IMR-90 (cell line): ENCODE data around the gene MOCS2. TPM values are rescaled to one million over a fixed set of nuclear protein-coding genes. Genes with fewer than 3 reads are reported as not detected.

Experiments
- ATAC-seq: fragments of 200-7000 bp; cut with Tn5 transposase; 2 replicates; pipeline ENCODE4 v1.9.1; 2020; ENCODE audit warnings: low read depth, mild to moderate bottlenecking, moderate library complexity
- BruUV-seq: library from RNA; stranded (reverse); fragments of 400-500 nt; replicated peaks from 2 replicates; lab custom pipeline; 2021; lab: Mats Ljungman, UMichigan
- CTCF ChIA-PET: fragments of 300-600 bp; formaldehyde crosslinking; extraction: SDS; loops from one replicate; lab custom pipeline; 2021; ENCODE audit warnings: antibody characterized with exemption; lab: Yijun Ruan, JAX
- POLR2A ChIA-PET: fragments of 300-600 bp; sonication (Branson Sonifier 250); formaldehyde crosslinking; loops from one replicate; lab custom pipeline; 2022; ENCODE audit warnings: antibody characterized with exemption; ENCODE audit not compliant: unreplicated experiment; lab: Charles Lee
- DNase-seq: peaks from one replicate; pipeline ENCODE4 v3.0.0; 2013
- H2AFZ ChIP-seq: replicated peaks from 2 replicates; pipeline ENCODE3; 2013; ENCODE audit warnings: low read length, mild to moderate bottlenecking; ENCODE audit not compliant: poor library complexity
- H2AK5ac ChIP-seq: 2 replicates; pipeline ENCODE4 v1.6.1; 2013; ENCODE audit warnings: low read depth, low read length, inconsistent platforms
- H2AK9ac ChIP-seq: replicated peaks from 2 replicates; pipeline ENCODE3; 2013; ENCODE audit warnings: mild to moderate bottlenecking, low read depth, low read length, moderate library complexity; ENCODE audit not compliant: poor library complexity
- H2BK120ac ChIP-seq: 2 replicates; pipeline ENCODE4 v1.6.1; 2013; ENCODE audit warnings: low read depth, low read length, inconsistent platforms
- H2BK15ac ChIP-seq: 3 replicates; pipeline ENCODE4 v1.6.1; 2013; ENCODE audit warnings: low read depth, low read length, inconsistent platforms
- H2BK20ac ChIP-seq: 2 replicates; pipeline ENCODE4 v1.6.1; 2013; ENCODE audit warnings: low read depth, mild to moderate bottlenecking, inconsistent platforms, low read length, moderate library complexity
- H2BK5ac ChIP-seq: 2 replicates; pipeline ENCODE4 v1.6.1; 2013; ENCODE audit warnings: mild to moderate bottlenecking, low read depth, low read length, inconsistent platforms; ENCODE audit not compliant: poor library complexity, severe bottlenecking
- H3K14ac ChIP-seq: replicated peaks from 2 replicates; pipeline ENCODE4 v1.6.1; 2013; ENCODE audit warnings: low read depth, low read length, inconsistent platforms
- H3K18ac ChIP-seq: 2 replicates; pipeline ENCODE4 v1.6.1; 2013; ENCODE audit warnings: low read depth, low read length, control low read depth
- H3K23ac ChIP-seq: 2 replicates; pipeline ENCODE4 v1.6.1; 2013; ENCODE audit warnings: low read depth, low read length, inconsistent platforms
- H3K27ac ChIP-seq: 2 replicates; pipeline ENCODE4 v1.5.1; 2013; ENCODE audit warnings: mild to moderate bottlenecking, control low read depth, low read length; ENCODE audit not compliant: insufficient read depth
- H3K27me3 ChIP-seq: 2 replicates; pipeline ENCODE4 v1.6.1; 2013; ENCODE audit warnings: low read length; ENCODE audit not compliant: control insufficient read depth, insufficient read depth
- H3K36me3 ChIP-seq: 2 replicates; pipeline ENCODE4 v1.6.1; 2013; ENCODE audit warnings: low read length, mixed read lengths; ENCODE audit not compliant: control insufficient read depth, insufficient read depth
- H3K4ac ChIP-seq: 2 replicates; pipeline ENCODE4 v1.6.1; 2013; ENCODE audit warnings: low read depth, low read length, inconsistent platforms
- H3K4me1 ChIP-seq: 2 replicates; pipeline ENCODE4 v1.6.1; 2013; ENCODE audit warnings: low read length, mixed read lengths; ENCODE audit not compliant: control insufficient read depth, insufficient read depth
- H3K4me2 ChIP-seq: 2 replicates; pipeline ENCODE4 v1.6.1; 2013; ENCODE audit warnings: low read depth, mild to moderate bottlenecking, control low read depth, low read length, moderate library complexity
- H3K4me3 ChIP-seq: 2 replicates; pipeline ENCODE4 v1.5.1; 2013; ENCODE audit warnings: low read depth, mild to moderate bottlenecking, control low read depth, low read length, moderate library complexity; ENCODE audit not compliant: insufficient read depth
- H3K56ac ChIP-seq: 2 replicates; pipeline ENCODE4 v1.6.1; 2013; ENCODE audit warnings: low read length, inconsistent platforms; ENCODE audit not compliant: insufficient read depth; ENCODE audit errors: extremely low read depth
- H3K79me1 ChIP-seq, 2 experiments: 2 replicates each; pipeline ENCODE4 v1.6.1; 2013; ENCODE audit warnings: low read length in 2 of 2, inconsistent platforms in 1 of 2, low read depth in 1 of 2
- H3K9ac ChIP-seq: 2 replicates; pipeline ENCODE4 v1.6.1; 2013; ENCODE audit warnings: low read depth, low read length, control low read depth
- H3K9me1 ChIP-seq: 2 replicates; pipeline ENCODE4 v1.6.1; 2013; ENCODE audit warnings: low read length, inconsistent platforms; ENCODE audit not compliant: insufficient read depth
- H3K9me3 ChIP-seq: 2 replicates; pipeline ENCODE4 v1.6.1; 2013; ENCODE audit warnings: low read length; ENCODE audit not compliant: control insufficient read depth, insufficient read depth
- H4K20me1 ChIP-seq: 2 replicates; pipeline ENCODE4 v1.6.1; 2013; ENCODE audit warnings: low read length, inconsistent platforms; ENCODE audit not compliant: insufficient read depth
- H4K5ac ChIP-seq: 2 replicates; pipeline ENCODE4 v1.6.1; 2013; ENCODE audit warnings: mild to moderate bottlenecking, low read depth, low read length, control low read depth
- H4K8ac ChIP-seq, 2 experiments: 2 replicates each; pipeline ENCODE4 v1.6.1; 2013; ENCODE audit warnings: low read depth in 2 of 2, low read length in 2 of 2, control low read depth in 1 of 2, inconsistent platforms in 1 of 2
- H4K91ac ChIP-seq: 2 replicates; pipeline ENCODE4 v1.6.1; 2013; ENCODE audit warnings: low read depth, low read length, inconsistent platforms; ENCODE audit not compliant: insufficient read depth
- BHLHE40 ChIP-seq: fragments of 150-350 bp; IDR thresholded peaks from 2 replicates; pipeline ENCODE4 v1.6.1; 2016; ENCODE audit warnings: mild to moderate bottlenecking, low read depth, low read length
- CHD1 ChIP-seq: IDR thresholded peaks from 2 replicates; pipeline ENCODE4 v1.6.1; 2012; ENCODE audit warnings: low read depth, low read length, improper control_type of control experiment
- CTCF ChIP-seq: conservative IDR thresholded peaks from 2 replicates; pipeline ENCODE4 v1.5.1; 2012; ENCODE audit warnings: mild to moderate bottlenecking, low read depth, low read length, improper control_type of control experiment
- FOS ChIP-seq: fragments of 150-350 bp; IDR thresholded peaks from 2 replicates; pipeline ENCODE4 v1.6.1; 2016; ENCODE audit warnings: low read depth, low read length
- MAFK ChIP-seq: IDR thresholded peaks from 2 replicates; pipeline ENCODE4 v1.6.1; 2012; ENCODE audit warnings: low read depth, low read length, improper control_type of control experiment
- MXI1 ChIP-seq: IDR thresholded peaks from 2 replicates; pipeline ENCODE4 v1.6.1; 2012; ENCODE audit warnings: low read depth, mild to moderate bottlenecking, low read length, moderate library complexity, borderline replicate concordance
- RAD21 ChIP-seq: IDR thresholded peaks from 2 replicates; pipeline ENCODE4 v1.6.1; 2012; ENCODE audit warnings: low read length, improper control_type of control experiment
- SMC3 ChIP-seq: fragments of 150-350 bp; IDR thresholded peaks from 2 replicates; pipeline ENCODE4 v1.6.1; 2016; ENCODE audit warnings: low read depth, mild to moderate bottlenecking, antibody characterized with exemption, low read length, moderate library complexity
- USF2 ChIP-seq: fragments of 150-350 bp; IDR thresholded peaks from 2 replicates; pipeline ENCODE4 v1.6.1; 2017; ENCODE audit warnings: mild to moderate bottlenecking, antibody characterized with exemption, low read length, low read depth
- WGBS, 2 experiments: methylation state at CpG; one replicate each; pipeline versions ENCODE4 v1.1.5 to v1.1.7; 2013; ENCODE audit warnings: missing lambda C conversion rate in 2 of 2; ENCODE audit not compliant: insufficient read length in 1 of 2; ENCODE audit errors: extremely low coverage in 2 of 2; 5-methylcytosine and 5-hydroxymethylcytosine counted together
- dilution Hi-C: fragments of 300-500 bp; cut with HindIII; formaldehyde crosslinking; loops from one replicate; pipeline ENCODE4 v1.14.3; 2018; ENCODE audit warnings: low sequenced_read_pairs; ENCODE audit not compliant: unreplicated experiment
- in situ Hi-C: fragments of 300-500 bp; cut with MboI; formaldehyde crosslinking; loops from 3 replicates; pipeline ENCODE4 v1.14.3; 2019; ENCODE audit warnings: low sequenced_read_pairs, inconsistent platforms, mixed read lengths
- intact Hi-C: fragments of 100-400 bp; cut with micrococcal nuclease; formaldehyde crosslinking; loops from 2 replicates; pipeline ENCODE4 v1.10.0; 2022
- polyA plus RNA-seq, 3 experiments: library from polyadenylated mRNA; depleted of rRNA; stranded (reverse); fragments of >200 nt; gene quantifications; 2 replicates each; pipeline ENCODE4 v1.2.3, GENCODE V29; 2012; ENCODE audit warnings: low replicate concordance in 1 of 3
- total RNA-seq: library from RNA; depleted of rRNA; stranded (reverse); fragments of >200 nt; gene quantifications from 2 replicates; pipeline ENCODE4 v1.2.3, GENCODE V29; 2012
- TF ChIP-seq, protein P1 (sequence below): fragments of 150-350 bp; IDR thresholded peaks from 2 replicates; pipeline ENCODE4 v1.6.1; 2016; ENCODE audit warnings: low read depth, mild to moderate bottlenecking, low read length, moderate library complexity, borderline replicate concordance

The MOCS2 gene
- total and polyA plus RNA-seq, 2 of the 4 experiments (the other 2 are of a cell fraction): 36.4 to 40.0 TPM

- H2BK15ac ChIP-seq: no peak overlapping the region
- no peak overlapping the region for H2BK5ac ChIP-seq
- H3K23ac ChIP-seq: no peak overlapping the region
- intact Hi-C loops (loop anchor here (5.0 kb wide), 1 partner anchor 45 kb away; no protein-coding TSS in a partner anchor), dilution Hi-C loops (no loop called here), in situ Hi-C loops (no loop called here)
- DNase-seq (no peak), ATAC-seq (no peak)
- no peak overlapping the region for H4K91ac ChIP-seq
- H3K4me3 ChIP-seq: no peak overlapping the region
- H4K8ac ChIP-seq: no peak overlapping the region
- no peaks in the 10 kb centered on the region for H3K9me3 ChIP-seq
- H3K79me1 ChIP-seq: peaks cover 0 to 10% of the 10 kb centered on the region in 2 experiments; a peak in 1 of 4 replicates
- no peak overlapping the region for H3K9ac ChIP-seq
- no peak overlapping the region for H2AK9ac ChIP-seq
- BruUV-seq: no TSS peak
- H2AFZ ChIP-seq: no peak overlapping the region
- H3K4me2 ChIP-seq: no peak overlapping the region
- no peak overlapping the region for H2BK120ac ChIP-seq
- peaks cover 14% of the 10 kb centered on the region for H3K4me1 ChIP-seq
- H3K56ac ChIP-seq: no peak overlapping the region
- POLR2A ChIA-PET: interaction anchor here (0.9 kb wide), 1 partner anchor 17 kb away, joined by 6 read pairs; the partner anchor contains the start of gene MOCS2
- peaks cover 19% of the 10 kb centered on the region for H3K36me3 ChIP-seq
- no peak overlapping the region for H3K14ac ChIP-seq
- no peaks in the 10 kb centered on the region for H3K27me3 ChIP-seq
- no peak overlapping the region for H2BK20ac ChIP-seq
- H3K9me1 ChIP-seq: no peaks in the 10 kb centered on the region; the same call in 1 of the 2 replicates
- no peak overlapping the region for H2AK5ac ChIP-seq
- CTCF ChIA-PET: interaction anchor here (0.6 kb wide), 3 partner anchors 9 to 236 kb away, joined by 3 to 6 read pairs (median 3); no protein-coding TSS in a partner anchor
- no CpG with 5 or more reads among the region's 2 CpGs for WGBS, 2 experiments
- H3K18ac ChIP-seq: no peak overlapping the region
- no peaks in the 10 kb centered on the region; the same call in 1 of the 2 replicates for H4K20me1 ChIP-seq
- no peak for TF ChIP-seq FOS
- no peak for TF ChIP-seq USF2
- TF ChIP-seq RAD21: no peak
- TF ChIP-seq SMC3: no peak
- TF ChIP-seq CTCF: no peak
- TF ChIP-seq, protein P1, sequence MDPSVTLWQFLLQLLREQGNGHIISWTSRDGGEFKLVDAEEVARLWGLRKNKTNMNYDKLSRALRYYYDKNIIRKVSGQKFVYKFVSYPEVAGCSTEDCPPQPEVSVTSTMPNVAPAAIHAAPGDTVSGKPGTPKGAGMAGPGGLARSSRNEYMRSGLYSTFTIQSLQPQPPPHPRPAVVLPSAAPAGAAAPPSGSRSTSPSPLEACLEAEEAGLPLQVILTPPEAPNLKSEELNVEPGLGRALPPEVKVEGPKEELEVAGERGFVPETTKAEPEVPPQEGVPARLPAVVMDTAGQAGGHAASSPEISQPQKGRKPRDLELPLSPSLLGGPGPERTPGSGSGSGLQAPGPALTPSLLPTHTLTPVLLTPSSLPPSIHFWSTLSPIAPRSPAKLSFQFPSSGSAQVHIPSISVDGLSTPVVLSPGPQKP: no peak
- no peak for TF ChIP-seq BHLHE40
- no peak for TF ChIP-seq MXI1
- TF ChIP-seq MAFK: no peak
- TF ChIP-seq CHD1: no peak
- no peak overlapping the region for H4K5ac ChIP-seq
- H3K27ac ChIP-seq: no peak overlapping the region
- no peak overlapping the region for H3K4ac ChIP-seq
These were observed 17.3 kb downstream of the MOCS2 start for GRCh38 chr5:53092242-53092641.
